Endothelial cell (in vitro differentiated cells): ENCODE data around the gene CCDC124. TPM values are rescaled to one million over a fixed set of nuclear protein-coding genes. Genes with fewer than 3 reads are reported as not detected.
"Not testable (repeated sequence)": the region's sequence is repeated elsewhere in the genome, so short reads cannot be mapped to it uniquely, and the experiment has no call there.

Experiments used
- DNase-seq: peaks from one replicate; pipeline ENCODE4 v3.0.0; 2021; ENCODE audit warnings: low spot score
- H3K27ac Mint-ChIP-seq: one replicate; pipeline ENCODE4 v1.8.0; 2021; ENCODE audit warnings: mixed read lengths, inconsistent platforms; ENCODE audit not compliant: unreplicated experiment
- H3K27me3 Mint-ChIP-seq: one replicate; pipeline ENCODE4 v1.8.0; 2021; ENCODE audit warnings: mild to moderate bottlenecking, moderate library complexity, mixed read lengths, inconsistent platforms; ENCODE audit not compliant: unreplicated experiment
- H3K36me3 Mint-ChIP-seq: one replicate; pipeline ENCODE4 v1.8.0; 2021; ENCODE audit warnings: mild to moderate bottlenecking, low read depth, mixed read lengths, inconsistent platforms; ENCODE audit not compliant: unreplicated experiment
- H3K4me1 Mint-ChIP-seq: one replicate; pipeline ENCODE4 v1.8.0; 2021; ENCODE audit warnings: mild to moderate bottlenecking, mixed read lengths, inconsistent platforms; ENCODE audit not compliant: unreplicated experiment
- H3K4me3 Mint-ChIP-seq: one replicate; pipeline ENCODE4 v1.8.0; 2021; ENCODE audit warnings: mild to moderate bottlenecking, mixed read lengths, inconsistent platforms; ENCODE audit not compliant: unreplicated experiment
- H3K9me3 Mint-ChIP-seq: one replicate; pipeline ENCODE4 v1.8.0; 2021; ENCODE audit warnings: mixed read lengths, inconsistent platforms; ENCODE audit not compliant: unreplicated experiment
- CTCF ChIP-seq: fragments of 200-600 bp; sonication (generic); IDR thresholded peaks from one replicate; pipeline ENCODE4 v1.5.0; 2021; ENCODE audit warnings: antibody characterized with exemption; ENCODE audit not compliant: unreplicated experiment
- total RNA-seq: library from RNA; stranded (reverse); fragmentation: NEBNext Ultra II Directional; extraction: Animal tissue kit (Norgen Biotek cat#: 25700); gene quantifications from one replicate; pipeline ENCODE4 v1.2.1, GENCODE V29; 2021; ENCODE audit not compliant: unreplicated experiment

CCDC124 gene
- total RNA-seq, 1 donor from 2014 or later, result 68.2 TPM

GRCh38 chr19:17910791-17911360, 21.9 kb upstream of the CCDC124 start:
- Mint-ChIP-seq H3K27ac (no peak overlapping the region), H3K27me3 (peaks cover 2% of the 10 kb centered on the region), H3K4me1 (no peaks in the 10 kb centered on the region), H3K9me3 (no peaks in the 10 kb centered on the region), H3K4me3 (no peak overlapping the region), H3K36me3 (no peaks in the 10 kb centered on the region)
- TF ChIP-seq CTCF, result no peak
- no peak for DNase-seq

DNA sequence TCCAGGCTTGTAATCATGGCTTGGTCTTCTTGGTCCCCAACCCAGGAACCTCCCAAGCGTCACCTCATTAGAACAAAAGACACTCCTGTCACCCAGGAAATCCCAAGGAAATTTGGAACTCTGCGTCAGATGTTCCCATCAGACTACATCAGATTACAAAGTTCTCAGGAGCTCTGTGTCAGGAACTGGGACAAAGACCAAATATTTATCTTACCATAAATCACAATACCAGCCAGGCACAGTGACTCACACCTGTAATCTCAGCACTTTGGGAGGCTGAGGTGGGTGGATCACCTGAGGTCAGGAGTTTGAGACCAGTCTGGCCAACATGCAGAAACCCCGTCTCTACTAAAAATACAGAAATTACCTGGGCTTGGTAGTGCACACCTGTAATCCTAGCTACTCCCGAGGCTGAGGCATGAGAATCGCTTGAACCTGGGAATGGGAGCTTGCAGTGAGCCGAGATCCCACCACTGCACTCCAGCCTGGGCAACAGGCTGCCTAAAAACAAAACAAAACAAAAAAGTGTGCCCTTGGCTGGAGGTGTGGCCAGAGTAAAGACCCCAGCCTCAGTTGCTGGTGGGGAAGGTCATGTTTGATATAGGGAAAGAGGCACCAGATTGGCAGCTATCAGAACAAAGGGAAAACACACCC, 16.7 kb upstream of the CCDC124 start:
- DNase-seq, result no peak
- H3K4me1 Mint-ChIP-seq, result no peaks in the 10 kb centered on the region
- peaks cover 2% of the 10 kb centered on the region for H3K27me3 Mint-ChIP-seq
- H3K9me3 Mint-ChIP-seq, result no peaks in the 10 kb centered on the region
- no peak overlapping the region for H3K4me3 Mint-ChIP-seq
- H3K36me3 Mint-ChIP-seq, result no peaks in the 10 kb centered on the region
- no peak for TF ChIP-seq CTCF
- no peak overlapping the region for H3K27ac Mint-ChIP-seq

- not testable (repeated sequence) for H3K9me3 Mint-ChIP-seq, H3K27ac Mint-ChIP-seq, DNase-seq, H3K27me3 Mint-ChIP-seq, H3K4me1 Mint-ChIP-seq, H3K36me3 Mint-ChIP-seq, H3K4me3 Mint-ChIP-seq
Measured at GRCh38 chr19:17918151-17918550, 14.7 kb upstream of the CCDC124 start.

DNA sequence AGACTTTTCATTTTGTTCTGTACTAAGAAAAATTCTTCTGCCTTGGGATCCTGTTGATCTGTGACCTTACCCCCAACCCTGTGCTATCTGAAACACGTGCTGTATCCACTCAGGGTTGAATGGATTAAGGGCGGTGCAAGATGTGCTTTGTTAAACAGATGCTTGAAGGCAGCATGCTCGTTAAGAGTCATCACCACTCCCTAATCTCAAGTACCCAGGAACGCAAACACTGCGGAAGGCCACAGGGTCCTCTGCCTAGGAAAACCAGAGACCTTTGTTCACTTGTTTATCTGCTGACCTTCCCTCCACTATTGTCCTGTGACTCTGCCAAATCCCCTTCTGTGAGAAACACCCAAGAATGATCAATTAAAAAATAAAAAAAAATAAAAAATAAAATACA, 13.7 kb upstream of the CCDC124 start:
- DNase-seq, H3K27me3 Mint-ChIP-seq, H3K4me1 Mint-ChIP-seq, H3K9me3 Mint-ChIP-seq, H3K27ac Mint-ChIP-seq, H3K4me3 Mint-ChIP-seq, H3K36me3 Mint-ChIP-seq: not testable (repeated sequence)

DNA sequence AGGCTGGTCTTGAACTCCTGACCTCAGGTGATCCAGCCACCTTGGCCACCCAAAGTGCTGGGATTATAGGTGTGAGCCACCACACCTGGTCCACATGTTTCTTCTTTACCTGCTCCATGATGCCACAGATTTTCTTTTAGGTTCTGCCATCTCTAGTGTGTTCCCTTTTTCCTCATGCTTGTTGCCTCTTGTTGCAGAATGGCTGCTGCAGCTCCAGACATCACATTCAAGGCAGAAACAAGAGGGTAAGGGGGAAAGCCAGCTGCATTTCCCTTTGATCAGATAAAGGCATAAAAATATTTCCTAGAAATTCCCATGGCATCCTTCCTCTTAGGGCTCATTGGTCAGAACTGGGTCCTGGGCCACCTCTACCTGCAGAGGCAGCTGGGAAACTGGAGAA, 12.3 kb upstream of the CCDC124 start:
- no peaks in the 10 kb centered on the region for H3K9me3 Mint-ChIP-seq
- no peak overlapping the region for H3K4me3 Mint-ChIP-seq
- H3K27me3 Mint-ChIP-seq, result no peaks in the 10 kb centered on the region
- no peak overlapping the region for H3K27ac Mint-ChIP-seq
- TF ChIP-seq CTCF, result no peak
- no peaks in the 10 kb centered on the region for H3K4me1 Mint-ChIP-seq
- DNase-seq, result no peak
- H3K36me3 Mint-ChIP-seq, result no peaks in the 10 kb centered on the region

DNA sequence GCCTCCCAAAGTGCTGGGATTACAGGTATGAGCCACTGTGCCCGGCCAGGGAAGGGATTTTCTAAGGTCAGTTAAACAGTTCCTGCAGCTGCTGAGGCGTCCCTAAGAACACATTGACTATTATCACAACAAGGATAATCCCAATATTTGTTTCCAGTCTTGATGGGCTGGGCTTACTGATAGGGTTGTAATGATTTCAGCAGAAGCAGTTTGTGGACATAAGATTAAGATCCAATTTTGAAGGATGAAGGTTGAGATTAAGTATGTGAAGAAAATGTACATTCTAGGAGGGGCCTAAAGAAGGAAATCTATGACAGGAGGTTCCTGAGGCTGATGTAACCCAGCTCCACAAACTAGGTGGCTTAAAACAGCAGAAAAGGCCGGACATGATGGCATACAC, 10.7 kb upstream of the CCDC124 start:
- DNase-seq, result no peak
- no peaks in the 10 kb centered on the region for H3K36me3 Mint-ChIP-seq
- H3K4me3 Mint-ChIP-seq, result no peak overlapping the region
- no peak for TF ChIP-seq CTCF
- no peaks in the 10 kb centered on the region for H3K27me3 Mint-ChIP-seq
- no peak overlapping the region for H3K27ac Mint-ChIP-seq
- no peaks in the 10 kb centered on the region for H3K9me3 Mint-ChIP-seq
- no peaks in the 10 kb centered on the region for H3K4me1 Mint-ChIP-seq
